Stimulated activated CD8-positive, alpha-beta memory T cell treated with anti-CD3 and anti-CD28 coated beads, Interleukin-15, amount 100 ng/mL, for 24 hours (primary cell): ENCODE results near the gene RAB28.
"Not testable (repeated sequence)": the region's sequence is repeated elsewhere in the genome, so short reads cannot be mapped to it uniquely, and the experiment has no call there.

Experiments used
- DNase-seq: peaks from one replicate; pipeline ENCODE4 v3.0.0-alpha.2; 2020; ENCODE audit warnings: low read depth

The RAB28 gene

DNA sequence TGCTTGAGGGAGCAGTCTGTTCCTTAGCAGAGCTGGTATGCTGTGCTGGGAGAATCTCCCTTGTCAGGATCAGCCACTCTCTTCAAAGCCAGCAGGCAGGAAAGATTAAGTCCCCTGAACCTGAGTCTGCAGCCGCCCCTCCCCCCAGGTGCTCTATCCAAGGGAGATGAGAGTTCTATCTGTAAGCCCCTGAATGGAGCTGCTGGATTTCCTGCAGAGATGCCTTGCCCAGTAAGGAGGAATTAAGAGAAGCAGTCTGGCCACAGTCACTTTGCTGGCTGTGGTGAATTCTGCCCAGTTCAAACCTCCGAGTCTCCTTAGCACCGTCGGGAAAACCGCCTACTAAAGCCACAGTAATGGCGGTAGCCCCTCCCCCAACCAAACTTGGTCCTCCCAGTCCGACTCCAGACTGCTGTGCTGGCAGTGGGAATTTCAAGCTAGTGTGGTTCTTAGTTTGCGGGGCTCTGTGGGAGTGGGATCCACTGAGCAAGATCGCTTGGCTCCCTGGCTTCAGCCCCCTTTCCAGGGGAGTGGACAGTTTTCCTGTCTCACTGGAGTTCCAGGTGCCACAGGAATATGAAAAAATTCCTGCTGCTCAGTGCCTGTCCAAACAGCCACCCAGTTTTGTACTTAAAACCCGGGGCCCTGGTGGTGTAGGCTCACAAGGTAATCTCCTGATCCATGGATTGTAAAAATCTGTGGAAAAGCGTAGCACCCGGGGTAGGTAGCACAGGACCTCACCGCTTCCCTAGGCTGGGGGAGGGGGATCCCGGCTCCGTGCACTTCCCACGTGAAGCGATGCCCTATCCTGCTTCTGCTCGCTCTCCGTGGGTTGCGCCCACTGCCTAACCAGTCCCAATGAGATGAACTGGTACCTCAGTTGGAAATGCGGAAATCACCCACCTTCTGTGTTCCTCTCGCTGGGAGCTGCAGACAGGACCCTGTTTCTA, 38.0 kb downstream of the RAB28 start:
- DNase-seq, result no peak

DNA sequence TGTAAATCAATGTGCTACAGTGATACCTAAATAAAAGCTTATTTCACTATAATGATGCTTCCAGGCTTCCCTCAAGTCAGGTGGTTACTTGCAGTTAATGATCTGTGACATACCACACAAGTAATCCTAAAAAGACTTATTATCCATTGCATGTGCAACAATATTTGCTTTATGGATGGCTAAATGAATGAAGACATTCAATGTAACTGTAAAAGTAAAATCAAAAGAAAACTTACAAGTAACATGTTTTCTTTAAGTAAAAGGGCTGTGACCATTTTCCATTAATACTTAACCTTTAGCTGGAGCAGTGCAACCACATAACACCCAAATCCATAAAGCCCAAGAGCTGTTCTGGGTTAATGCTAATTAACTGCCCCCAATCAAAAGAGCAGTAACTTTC, 42.6 kb downstream of the RAB28 start:
- no peak for DNase-seq

DNA sequence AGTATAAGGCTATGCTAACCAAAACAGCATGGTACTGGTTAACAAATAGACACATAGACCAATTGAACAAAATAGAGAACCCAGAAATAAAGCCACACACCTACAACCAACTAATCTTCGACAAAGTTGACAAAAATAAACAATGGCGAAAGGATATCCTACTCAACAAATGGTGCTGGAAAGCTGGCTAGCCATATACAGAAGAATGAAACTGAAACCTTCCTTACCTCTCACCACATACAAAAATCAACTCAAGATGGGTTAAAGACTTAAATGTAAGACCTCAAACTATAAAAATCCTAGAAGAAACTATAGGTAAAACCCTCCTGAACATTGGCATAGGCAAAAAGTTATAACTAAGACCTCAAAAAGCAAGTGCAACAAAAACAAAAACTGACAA, 47.2 kb downstream of the RAB28 start:
- DNase-seq, result no peak

DNA sequence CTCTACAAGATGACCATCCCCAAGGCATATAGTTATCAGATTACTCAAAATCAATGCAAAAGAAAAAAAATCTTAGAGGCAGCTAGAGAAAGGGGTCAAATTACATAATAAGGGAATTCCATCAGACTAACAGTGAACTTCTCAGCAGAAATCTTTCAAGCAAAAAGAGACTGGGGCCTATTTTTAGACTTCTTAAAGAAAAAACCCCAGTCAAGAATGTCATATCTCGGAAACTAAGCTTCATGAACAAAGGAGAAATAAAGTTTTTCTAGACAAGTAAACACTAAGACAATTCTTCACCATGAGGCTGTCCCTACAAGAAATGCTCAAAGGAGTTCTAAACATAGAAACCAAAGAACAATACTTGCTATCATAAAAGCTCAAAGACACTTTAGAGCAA, 51.7 kb downstream of the RAB28 start:
- no peak for DNase-seq

DNA sequence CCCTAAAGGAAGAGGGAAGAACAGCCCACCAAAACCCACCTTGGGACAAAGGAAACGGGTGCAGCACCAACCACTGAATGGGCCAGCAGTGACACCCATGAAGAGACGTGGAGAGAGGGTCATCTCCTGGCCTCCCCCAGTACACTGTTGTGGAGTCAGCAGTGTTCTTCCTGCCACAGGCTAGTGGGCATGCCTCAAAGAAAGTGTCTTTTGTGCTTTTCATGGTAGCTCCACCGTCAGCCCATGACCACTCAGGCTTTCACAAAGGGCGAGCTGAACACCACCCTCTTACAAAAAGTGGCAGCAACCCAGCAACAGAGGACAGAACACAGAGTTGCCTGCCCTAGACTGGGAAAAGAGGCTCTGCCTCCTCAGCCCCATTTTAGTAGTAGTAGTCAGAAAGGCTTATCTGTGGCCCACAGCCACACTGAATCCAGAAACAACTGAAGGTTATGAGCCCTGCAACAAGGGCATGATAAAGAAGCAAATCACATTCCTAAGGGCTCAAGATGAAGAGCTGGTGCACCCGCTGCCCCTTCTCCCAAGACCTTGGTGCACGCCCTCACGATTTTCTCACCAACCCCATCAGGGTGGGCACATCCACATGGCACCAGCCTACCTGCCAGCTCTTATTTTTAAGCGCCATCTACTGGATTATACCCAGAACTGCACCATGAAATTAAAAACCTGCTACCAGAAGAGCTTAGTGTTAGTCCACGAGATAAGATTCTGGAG, 53.1 kb downstream of the RAB28 start:
- no peak for DNase-seq

DNA sequence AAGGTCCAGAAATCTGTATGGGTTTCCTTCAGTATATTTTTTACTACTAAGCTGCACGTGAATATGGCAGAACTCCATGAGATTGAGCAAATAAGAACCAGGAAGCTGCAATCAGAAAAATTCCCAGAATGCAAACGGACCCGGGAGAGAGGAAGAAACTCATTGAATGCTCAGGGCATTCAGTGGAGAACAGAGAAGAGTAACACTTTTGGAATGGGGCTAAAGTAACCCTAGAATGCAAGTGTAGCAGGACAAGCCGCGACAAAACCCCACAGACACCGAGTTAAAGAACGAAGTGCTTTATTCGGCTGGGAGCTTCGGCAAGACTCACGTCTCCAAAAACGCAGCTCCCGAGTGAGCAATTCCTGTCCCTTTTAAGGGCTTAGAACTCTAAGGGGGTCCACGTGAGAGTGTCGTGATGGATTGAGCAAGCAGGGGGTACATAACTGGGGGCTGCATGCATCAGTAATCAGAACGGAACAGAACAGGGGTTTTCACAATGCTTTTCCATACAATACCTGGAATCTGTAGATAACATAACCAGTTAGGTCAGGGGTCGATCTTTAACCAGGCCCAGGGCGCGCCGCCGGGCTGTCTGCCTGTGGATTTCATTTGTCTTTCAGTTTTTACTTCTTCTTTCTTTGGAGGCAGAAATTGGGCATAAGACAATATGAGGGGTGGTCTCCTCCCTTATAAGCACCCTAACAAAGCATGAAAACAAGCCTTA, 56.4 kb downstream of the RAB28 start:
- no peak for DNase-seq

DNA sequence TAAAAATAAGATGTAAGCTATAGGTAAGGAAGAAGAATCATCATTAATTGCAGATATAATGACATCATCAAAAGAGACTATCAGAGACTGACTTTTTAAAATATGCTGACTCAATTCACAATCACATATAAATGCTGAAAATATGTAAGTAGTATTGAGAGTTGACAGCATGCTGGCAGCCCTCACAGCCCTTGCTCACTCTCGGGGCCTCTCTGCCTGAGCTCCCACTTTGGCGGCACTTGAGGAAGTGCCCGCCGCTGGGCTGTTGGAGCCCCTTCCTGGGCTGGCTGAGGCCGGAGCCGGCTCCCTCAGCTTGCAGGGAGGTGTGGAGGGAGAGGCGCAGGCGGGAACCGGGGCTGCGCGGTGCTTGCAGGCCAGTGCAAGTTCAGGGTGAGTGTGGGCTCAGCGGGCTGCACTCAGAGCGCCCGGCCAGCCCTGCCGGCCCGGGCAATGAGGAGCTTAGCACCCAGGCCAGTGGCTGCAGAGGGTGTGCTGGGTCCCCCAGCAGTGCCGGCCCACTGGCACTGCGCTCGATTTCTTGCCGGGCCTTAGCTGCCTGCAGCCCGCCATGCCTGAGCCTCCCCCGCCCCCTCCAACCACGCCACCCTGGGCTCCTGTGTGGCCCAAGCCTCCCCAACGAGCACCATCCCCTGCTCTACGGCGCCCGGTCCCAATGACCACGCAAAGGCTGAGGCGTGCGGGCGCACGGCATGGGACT, 68.9 kb downstream of the RAB28 start:
- DNase-seq, result no peak

DNA sequence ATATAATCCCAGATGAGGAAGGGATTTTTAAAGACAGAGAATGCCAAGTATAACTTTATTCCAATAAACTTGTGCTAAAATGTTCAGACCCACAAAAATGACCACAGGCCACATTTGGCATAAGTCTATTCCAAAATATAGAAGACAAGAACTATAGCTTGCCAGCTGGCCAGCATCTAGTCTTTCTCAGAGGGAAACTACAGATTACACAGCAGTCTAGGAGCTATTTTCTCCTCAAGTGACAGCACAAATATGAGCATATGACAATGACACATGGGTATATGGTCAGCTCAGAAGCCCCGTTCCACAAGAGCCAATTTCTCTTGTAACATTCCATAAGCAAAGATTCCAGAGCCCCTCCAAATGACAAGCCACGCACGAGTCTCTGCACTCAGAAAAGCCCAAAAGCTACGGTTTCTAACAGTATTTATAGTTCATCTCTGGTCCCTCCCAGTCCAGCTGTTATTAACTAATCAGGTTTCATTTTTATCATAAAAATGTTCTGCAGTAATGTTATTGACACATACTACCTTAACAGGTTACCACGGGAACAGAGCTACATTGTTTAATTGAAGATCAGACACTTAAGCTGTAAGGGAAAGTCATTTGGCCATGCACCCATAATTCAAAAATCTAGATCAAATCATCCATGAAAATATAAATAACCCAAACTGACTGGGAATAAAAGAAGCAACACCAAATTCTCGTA, 70.3 kb downstream of the RAB28 start:
- no peak for DNase-seq

DNA sequence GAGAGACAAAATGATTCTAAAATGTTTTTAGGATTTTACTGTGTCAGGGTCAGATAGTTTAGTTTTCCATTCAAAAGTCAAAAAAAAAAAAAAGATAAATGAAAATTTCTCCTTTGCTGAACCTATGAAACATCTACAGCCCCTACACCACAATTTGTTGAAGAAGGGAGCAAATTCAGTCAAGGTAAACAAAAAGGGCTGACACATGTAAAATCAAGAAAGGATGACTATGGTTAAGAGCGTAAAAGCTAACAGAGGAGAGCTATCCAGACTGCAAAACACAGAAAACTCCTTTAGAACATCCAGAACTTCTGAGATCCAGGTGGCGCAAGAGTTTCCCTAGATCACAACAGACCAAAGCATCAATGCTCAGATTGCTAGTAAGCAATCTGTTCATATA, 72.2 kb downstream of the RAB28 start:
- DNase-seq, result no peak

DNA sequence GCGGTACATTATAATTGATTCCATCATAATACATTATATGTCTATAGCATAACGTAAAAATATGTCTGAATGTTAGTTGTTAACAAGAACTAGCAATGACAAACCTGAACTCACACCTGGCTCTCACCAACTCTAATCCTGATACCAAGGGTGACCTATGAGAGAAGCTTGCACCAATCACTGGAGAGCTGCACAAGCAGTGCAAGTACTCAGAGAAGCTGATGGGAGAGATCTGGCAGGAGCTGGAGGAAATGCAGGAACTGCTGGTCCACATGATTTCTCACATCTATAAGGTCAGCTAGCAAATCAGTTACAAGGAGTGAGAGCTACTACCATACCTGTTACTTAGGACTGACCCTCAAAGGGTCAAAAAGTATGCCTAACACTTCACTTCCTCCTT, 74.8 kb downstream of the RAB28 start:
- no peak for DNase-seq

DNA sequence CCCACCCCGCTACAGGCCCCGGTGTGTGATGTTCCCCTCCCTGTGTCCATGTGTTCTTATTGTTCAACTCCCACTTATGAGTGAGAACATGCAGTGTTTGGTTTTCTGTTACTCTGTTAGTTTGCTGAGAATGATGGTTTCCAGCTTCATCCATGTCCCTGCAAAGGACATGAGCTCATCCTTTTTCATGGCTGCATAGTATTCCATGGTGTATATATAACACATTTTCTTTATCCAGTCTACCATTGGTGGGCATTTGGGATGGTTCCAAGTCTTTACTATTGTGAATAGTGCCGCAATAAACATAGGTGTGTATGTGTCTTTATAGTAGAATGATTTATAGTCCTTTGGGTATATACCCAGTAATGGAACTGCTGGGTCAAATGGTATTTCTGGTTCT, 78.0 kb downstream of the RAB28 start:
- not testable (repeated sequence) for DNase-seq

DNA sequence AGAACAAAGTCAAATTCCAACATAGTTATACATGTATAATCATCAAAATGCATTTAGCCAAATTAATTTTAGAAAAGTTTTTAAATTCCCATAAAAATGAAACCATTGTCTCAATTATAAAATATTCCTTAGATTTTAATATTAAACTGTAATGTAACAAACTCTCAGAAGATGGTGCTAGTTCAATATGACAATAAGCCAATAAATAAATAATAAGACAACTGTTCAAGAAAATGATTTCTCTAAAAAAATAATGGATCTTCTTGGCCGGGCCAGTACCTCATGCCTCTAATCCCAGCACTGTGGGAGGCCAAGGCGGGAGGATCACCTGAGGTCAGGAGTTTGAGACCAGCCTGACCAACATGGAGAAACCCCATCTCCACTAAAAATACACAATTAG, 80.3 kb downstream of the RAB28 start:
- DNase-seq, result no peak

DNA sequence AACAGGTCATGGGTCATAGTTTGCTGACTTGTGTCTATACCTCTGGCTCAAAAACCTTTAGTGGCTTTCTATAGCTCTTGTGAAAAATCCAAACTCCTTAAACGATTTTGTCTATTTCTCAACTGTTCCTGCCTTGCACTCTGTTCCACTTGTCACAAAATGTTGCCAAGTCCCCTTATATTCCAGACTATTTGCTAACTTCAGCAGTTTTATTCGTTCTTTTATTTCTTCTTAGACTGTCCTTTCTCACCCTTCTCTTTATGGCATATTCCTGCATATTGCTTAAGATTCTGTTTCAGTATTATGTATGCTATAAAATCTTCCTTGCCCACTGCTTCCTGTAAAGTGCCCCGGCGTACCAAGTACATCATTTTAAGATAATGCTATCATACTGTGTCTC, 80.8 kb downstream of the RAB28 start:
- no peak for DNase-seq

DNA sequence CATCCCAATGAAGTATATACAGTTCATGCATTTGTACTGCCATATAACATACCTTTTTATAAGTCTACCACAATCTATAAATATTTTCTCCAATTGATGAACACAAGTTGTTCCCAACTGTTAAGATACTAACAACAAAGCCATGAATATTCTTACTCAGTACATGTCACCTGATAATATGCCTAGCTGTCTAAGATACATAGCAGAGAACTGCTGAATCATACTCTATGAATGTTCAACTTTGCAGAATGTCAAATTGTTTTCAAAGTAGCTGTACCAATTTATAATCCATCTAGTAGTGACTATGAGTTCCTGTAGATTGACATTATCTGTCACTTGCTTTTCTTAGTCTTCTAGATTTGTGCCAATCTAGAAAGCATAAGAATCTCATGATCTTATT, 84.9 kb downstream of the RAB28 start:
- no peak for DNase-seq

DNA sequence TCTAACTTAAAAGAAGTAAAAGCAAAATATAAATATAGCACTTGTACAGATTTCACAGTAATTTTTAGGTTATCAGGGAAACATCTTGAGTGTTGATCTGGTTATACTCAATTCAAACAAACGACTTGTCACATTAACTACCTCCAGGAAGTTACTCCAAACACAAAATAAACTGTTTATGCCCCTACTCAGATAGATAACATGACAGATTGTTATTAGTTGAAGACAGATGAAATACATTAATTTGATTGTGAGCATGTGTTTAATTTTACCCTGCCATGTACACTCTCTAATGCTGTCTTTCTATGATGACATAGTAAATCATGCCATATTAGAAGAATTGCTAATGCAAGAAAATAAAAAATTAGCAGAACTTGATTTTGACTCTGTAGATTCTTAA, 88.0 kb downstream of the RAB28 start:
- DNase-seq, result no peak

DNA sequence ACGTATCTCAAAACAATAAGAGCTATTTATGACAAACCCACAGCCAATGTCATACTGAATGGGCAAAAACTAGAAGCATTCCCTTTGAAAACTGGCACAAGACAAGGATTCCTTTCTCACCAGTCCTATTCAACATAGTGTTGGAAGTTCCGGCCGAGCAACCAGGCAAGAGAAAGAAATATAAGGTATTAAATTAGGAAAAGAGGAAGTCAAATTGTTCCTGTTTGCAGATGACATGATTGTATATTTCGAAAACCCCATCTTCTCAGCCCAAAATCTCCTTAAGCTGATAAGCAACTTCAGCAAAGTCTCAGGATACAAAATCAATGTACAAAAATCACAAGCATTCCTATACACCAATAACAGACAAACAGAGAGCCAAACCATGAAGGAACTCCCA, 94.2 kb downstream of the RAB28 start:
- DNase-seq, result not testable (repeated sequence)

DNA sequence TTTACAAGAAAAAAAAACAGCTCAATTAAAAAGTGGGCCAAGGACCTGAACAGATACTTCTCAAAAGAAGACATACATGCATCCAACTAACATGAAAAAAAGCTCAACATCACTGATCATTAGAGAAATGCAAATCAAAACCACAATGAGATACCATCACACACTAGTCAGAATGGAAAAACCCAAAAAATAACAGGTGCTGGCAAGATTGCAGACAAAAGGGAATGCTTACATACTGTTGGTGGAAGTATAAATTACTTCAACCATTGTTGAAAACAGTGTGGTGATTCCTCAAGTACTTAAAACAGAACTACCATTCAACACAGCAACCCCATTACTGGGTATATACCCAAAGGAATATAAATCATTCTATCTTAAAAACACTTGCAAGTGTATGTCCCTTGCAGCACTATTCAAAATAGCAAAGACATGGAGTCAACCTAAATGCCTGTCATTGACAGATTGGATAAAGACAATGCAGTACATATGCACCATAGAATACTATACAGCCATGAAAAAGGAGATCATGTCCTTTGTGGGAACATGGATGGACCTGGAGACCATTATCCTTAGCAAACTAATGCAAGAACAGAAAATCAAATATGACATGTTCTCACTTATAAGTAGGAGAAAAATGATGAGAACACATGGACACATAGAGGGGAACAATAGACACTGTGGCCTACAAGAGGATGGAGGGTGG, 97.6 kb downstream of the RAB28 start:
- DNase-seq, result no peak

DNA sequence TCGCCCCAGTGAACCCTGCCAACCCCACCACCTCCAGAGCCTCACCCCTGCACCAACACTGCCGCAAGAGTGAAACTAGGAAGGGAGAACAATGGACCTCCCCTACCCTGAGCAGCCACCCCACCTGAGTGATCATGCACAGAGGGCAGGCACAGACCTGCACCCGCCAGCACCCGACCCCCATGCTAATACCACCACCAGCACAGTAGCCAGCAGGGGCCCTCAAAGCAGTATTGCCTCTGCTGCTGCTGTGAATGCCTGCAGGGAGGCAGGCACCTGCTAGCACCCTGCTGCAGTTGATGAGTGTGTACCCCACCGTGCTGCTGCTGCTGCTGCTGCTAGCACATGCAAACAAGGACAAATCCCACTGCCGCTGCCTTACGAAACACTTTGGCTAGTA, 100.1 kb downstream of the RAB28 start:
- no peak for DNase-seq

DNA sequence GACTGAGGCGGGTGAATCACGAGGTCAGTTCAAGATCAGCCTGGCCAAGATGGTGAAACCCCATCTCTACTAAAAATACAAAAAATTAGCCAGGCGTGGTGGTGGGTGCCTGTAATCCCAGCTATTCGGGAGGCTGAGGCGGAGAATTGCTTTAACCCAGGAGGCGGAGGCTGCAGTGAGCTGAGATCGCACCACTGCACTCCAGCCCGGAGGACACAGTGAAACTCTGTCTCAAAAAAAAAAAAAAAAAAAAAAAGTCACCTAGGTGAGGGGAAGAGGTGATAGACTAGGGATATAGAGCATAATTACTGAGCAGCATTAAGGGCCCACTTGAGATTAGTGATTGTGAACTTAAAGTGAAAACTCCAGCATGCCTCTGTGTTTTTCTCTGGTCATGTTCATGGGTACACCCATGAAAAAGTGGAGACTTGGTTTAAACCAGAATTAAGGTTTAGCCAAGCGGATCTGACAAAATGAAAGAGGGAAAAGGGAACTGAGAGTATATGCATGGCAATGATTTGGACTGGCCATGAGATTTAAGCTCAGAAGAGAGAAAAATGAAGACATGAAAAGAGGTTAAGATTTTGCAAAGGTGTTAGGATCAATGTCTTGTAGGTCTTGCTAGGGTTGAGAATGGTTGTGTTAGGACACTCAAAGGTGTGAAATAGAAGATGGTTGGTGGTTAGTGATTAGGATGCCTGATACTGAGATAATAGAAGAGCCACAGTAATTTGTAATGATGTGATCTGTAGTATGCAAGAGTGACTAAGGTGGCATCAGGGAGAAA, 105.0 kb downstream of the RAB28 start:
- no peak for DNase-seq

DNA sequence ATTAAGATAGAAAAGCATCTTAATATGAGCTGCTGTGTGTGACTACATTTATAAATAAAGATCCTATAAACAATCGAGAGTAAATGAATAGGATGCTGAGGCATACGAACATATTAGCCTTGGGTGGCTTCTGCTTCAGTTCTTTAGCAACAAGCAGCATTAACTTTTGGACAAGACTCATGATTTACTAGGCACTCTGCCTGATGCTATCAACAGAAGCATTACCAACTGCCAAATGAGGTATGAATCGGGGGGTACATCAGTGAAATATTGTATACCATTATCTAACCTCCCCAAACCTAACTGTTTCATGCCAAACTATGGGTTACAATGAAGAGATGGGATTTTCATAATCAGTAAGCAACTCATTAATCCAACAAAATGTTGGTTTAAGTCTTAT, 113.1 kb downstream of the RAB28 start:
- no peak for DNase-seq
